Neuronal stem cell (in vitro differentiated cells): ENCODE results near the gene IRGQ.
A peak's percentile ranks its signal among the peaks of the same experiment; 100 is the strongest.

Experiments used
- DNase-seq: peaks from one replicate; pipeline ENCODE4 v3.0.0-alpha.2; 2013; ENCODE audit warnings: low spot score
- H2AFZ ChIP-seq: one replicate; pipeline ENCODE4 v1.6.1; 2013; ENCODE audit warnings: mild to moderate bottlenecking, low read length, inconsistent platforms
- H2AK5ac ChIP-seq: 2 replicates; pipeline ENCODE4 v1.6.1; 2013; ENCODE audit warnings: low read depth, mild to moderate bottlenecking, inconsistent platforms, low read length, moderate library complexity, mixed read lengths
- H2BK120ac ChIP-seq: 2 replicates; pipeline ENCODE4 v1.6.1; 2013; ENCODE audit warnings: low read depth, mild to moderate bottlenecking, inconsistent platforms, low read length, moderate library complexity, mixed read lengths
- H2BK12ac ChIP-seq: one replicate; pipeline ENCODE4 v1.6.1; 2013; ENCODE audit warnings: low read length, inconsistent platforms
- H2BK15ac ChIP-seq: 2 replicates; pipeline ENCODE4 v1.6.1; 2013; ENCODE audit warnings: mild to moderate bottlenecking, low read length, inconsistent platforms, mixed read lengths
- H2BK5ac ChIP-seq: one replicate; pipeline ENCODE4 v1.6.1; 2013; ENCODE audit warnings: inconsistent platforms, mild to moderate bottlenecking, low read length, moderate library complexity
- H3K14ac ChIP-seq: one replicate; pipeline ENCODE4 v1.6.1; 2013; ENCODE audit warnings: low read length, inconsistent platforms
- H3K18ac ChIP-seq: 2 replicates; pipeline ENCODE4 v1.6.1; 2013; ENCODE audit warnings: low read length, inconsistent platforms
- H3K23ac ChIP-seq: 2 replicates; pipeline ENCODE4 v1.6.1; 2013; ENCODE audit warnings: low read depth, mild to moderate bottlenecking, mixed read lengths, low read length, inconsistent platforms; ENCODE audit not compliant: poor library complexity
- H3K27ac ChIP-seq: replicated peaks from 3 replicates; pipeline ENCODE4 v1.5.1; 2013; ENCODE audit warnings: low read length, inconsistent platforms
- H3K27me3 ChIP-seq, 3 experiments: 2 replicates each; pipeline ENCODE4 v1.6.1; 2013; ENCODE audit warnings: low read length in 3 of 3, mild to moderate bottlenecking in 2 of 3, inconsistent platforms in 1 of 3, low read depth in 1 of 3, mixed read lengths in 1 of 3, moderate library complexity in 1 of 3; ENCODE audit not compliant: control insufficient read depth in 3 of 3, insufficient read depth in 3 of 3
- H3K36me3 ChIP-seq, 2 donors: replicated peaks in 1 of 2; 2 replicates each; pipeline ENCODE4 v1.6.1; 2013; ENCODE audit warnings: low read length in 2 of 2; ENCODE audit not compliant: control insufficient read depth in 2 of 2, insufficient read depth in 2 of 2
- H3K4ac ChIP-seq: 2 replicates; pipeline ENCODE4 v1.6.1; 2013; ENCODE audit warnings: inconsistent platforms, mild to moderate bottlenecking, low read length, moderate library complexity
- H3K4me1 ChIP-seq, 2 donors: 1 replicate in 1 of 2; 2 replicates in 1 of 2; pipeline ENCODE4 v1.6.1; 2013; ENCODE audit warnings: low read length in 2 of 2, low read depth in 1 of 2; ENCODE audit not compliant: control insufficient read depth in 2 of 2, insufficient read depth in 1 of 2
- H3K4me2 ChIP-seq: one replicate; pipeline ENCODE4 v1.6.1; 2013; ENCODE audit warnings: mild to moderate bottlenecking, low read length, inconsistent platforms; ENCODE audit not compliant: insufficient read depth, poor library complexity, severe bottlenecking
- H3K4me3 ChIP-seq, 2 donors: 2 replicates each; pipeline ENCODE4 v1.5.1; 2013; ENCODE audit warnings: low read length in 2 of 2, mild to moderate bottlenecking in 2 of 2, inconsistent platforms in 1 of 2, moderate library complexity in 1 of 2
- H3K79me1 ChIP-seq: one replicate; pipeline ENCODE4 v1.6.1; 2013; ENCODE audit warnings: low read depth, mild to moderate bottlenecking, inconsistent platforms, low read length, moderate library complexity
- H3K9ac ChIP-seq: one replicate; pipeline ENCODE4 v1.6.1; 2013; ENCODE audit warnings: mild to moderate bottlenecking, low read depth, low read length, inconsistent platforms; ENCODE audit not compliant: poor library complexity
- H3K9me3 ChIP-seq, 2 donors: replicated peaks in 1 of 2; 2 replicates each; pipeline versions ENCODE3 to v1.6.1; 2013; ENCODE audit warnings: low read length in 2 of 2, mild to moderate bottlenecking in 2 of 2, inconsistent platforms in 1 of 2, low read depth in 1 of 2, mixed read lengths in 1 of 2, moderate library complexity in 1 of 2; ENCODE audit not compliant: control insufficient read depth in 2 of 2, insufficient read depth in 1 of 2
- H4K8ac ChIP-seq: one replicate; pipeline ENCODE4 v1.6.1; 2013; ENCODE audit warnings: low read depth, mild to moderate bottlenecking, inconsistent platforms, low read length, moderate library complexity
- H4K91ac ChIP-seq: one replicate; pipeline ENCODE4 v1.6.1; 2013; ENCODE audit warnings: low read length, low read depth, mild to moderate bottlenecking, inconsistent platforms; ENCODE audit not compliant: poor library complexity
- WGBS, 2 donors: extraction: QIAGEN DNeasy Blood & Tissue Kit; methylation state at CpG; one replicate each; pipeline ENCODE4 v1.1.7; 2013; ENCODE audit warnings: missing lambda C conversion rate in 2 of 2, mixed read lengths in 1 of 2; ENCODE audit not compliant: insufficient read length in 2 of 2, insufficient replicate concordance in 1 of 2; ENCODE audit errors: extremely low coverage in 2 of 2; 5-methylcytosine and 5-hydroxymethylcytosine counted together

The IRGQ gene

GRCh38 chr19:43541920-43542650 lies 53.8 kb downstream of the IRGQ start:
- Histone ChIP-seq H3K79me1 (peaks cover 1% of the 10 kb centered on the region), H2AK5ac (no peak overlapping the region), H3K23ac (no peak overlapping the region), H3K4ac (no peak overlapping the region), H2BK5ac (no peak overlapping the region), H3K18ac (no peak overlapping the region), H2AFZ (no peak overlapping the region), H4K8ac (no peak overlapping the region), H3K4me3 (no peak overlapping the region), H2BK120ac (no peak overlapping the region), H3K9me3 (peaks cover 12 to 14% of the 10 kb centered on the region in 2 donors), H3K4me1 (no peaks in the 10 kb centered on the region), H3K4me2 (no peak overlapping the region), H3K27me3 (no peaks in the 10 kb centered on the region), H4K91ac (no peak overlapping the region), H2BK12ac (no peak overlapping the region), H3K36me3 (peaks cover 57 to 97% of the 10 kb centered on the region in 2 donors), H3K14ac (no peak overlapping the region), H2BK15ac (no peak overlapping the region), H3K9ac (no peak overlapping the region), H3K27ac (no peak overlapping the region)
- no peak for DNase-seq
- WGBS, 2 donors: no CpG with 5 or more reads among the region's 5 CpGs

GRCh38 chr19:43540381-43540780 lies 55.6 kb downstream of the IRGQ start:
- peaks cover 12 to 14% of the 10 kb centered on the region in 2 donors for H3K9me3 ChIP-seq
- H3K27ac ChIP-seq: no peak overlapping the region
- H3K4me3 ChIP-seq: no peak overlapping the region
- H2BK5ac ChIP-seq: no peak overlapping the region
- H3K79me1 ChIP-seq: peaks cover 1% of the 10 kb centered on the region
- WGBS, 2 donors: no CpG with 5 or more reads among the region's 3 CpGs
- H2BK12ac ChIP-seq: no peak overlapping the region
- no peak overlapping the region for H3K23ac ChIP-seq
- no peak overlapping the region for H2BK15ac ChIP-seq
- DNase-seq: no peak
- no peak overlapping the region for H2AK5ac ChIP-seq
- H2BK120ac ChIP-seq: no peak overlapping the region
- no peak overlapping the region for H3K18ac ChIP-seq
- no peaks in the 10 kb centered on the region for H3K27me3 ChIP-seq
- H3K4me1 ChIP-seq: peaks cover 0 to 1% of the 10 kb centered on the region in 2 donors
- H3K14ac ChIP-seq: no peak overlapping the region
- H2AFZ ChIP-seq: no peak overlapping the region
- H4K8ac ChIP-seq: no peak overlapping the region
- H3K4me2 ChIP-seq: no peak overlapping the region
- peaks cover 53 to 97% of the 10 kb centered on the region in 2 donors for H3K36me3 ChIP-seq
- H4K91ac ChIP-seq: no peak overlapping the region
- H3K4ac ChIP-seq: no peak overlapping the region
- H3K9ac ChIP-seq: no peak overlapping the region

GRCh38 chr19:43538922-43539321 lies 57.0 kb downstream of the IRGQ start:
- no peak for DNase-seq
- Histone ChIP-seq H3K4me3 (no peak overlapping the region), H3K23ac (no peak overlapping the region), H3K4ac (no peak overlapping the region), H4K8ac (no peak overlapping the region), H2AFZ (no peak overlapping the region), H3K36me3 (peaks cover 43 to 82% of the 10 kb centered on the region in 2 donors), H3K79me1 (peaks cover 1% of the 10 kb centered on the region), H3K18ac (no peak overlapping the region), H2BK15ac (no peak overlapping the region), H3K4me1 (peaks cover 0 to 4% of the 10 kb centered on the region in 2 donors), H3K14ac (no peak overlapping the region), H3K4me2 (no peak overlapping the region), H3K9ac (no peak overlapping the region), H2BK5ac (no peak overlapping the region), H3K27ac (no peak overlapping the region), H2AK5ac (no peak overlapping the region), H3K9me3 (peaks cover 12 to 14% of the 10 kb centered on the region in 2 donors), H3K27me3 (no peaks in the 10 kb centered on the region), H2BK12ac (no peak overlapping the region), H4K91ac (no peak overlapping the region), H2BK120ac (no peak overlapping the region)

- H2BK5ac ChIP-seq: no peak overlapping the region
- no peak overlapping the region for H3K18ac ChIP-seq
- no peak overlapping the region for H3K27ac ChIP-seq
- no peak overlapping the region for H3K4me2 ChIP-seq
- H3K14ac ChIP-seq: no peak overlapping the region
- H4K8ac ChIP-seq: no peak overlapping the region
- H3K4ac ChIP-seq: no peak overlapping the region
- peak; percentile 54 for DNase-seq
- H2BK15ac ChIP-seq: peak overlapping the region; percentile 46
- no peak overlapping the region for H3K9ac ChIP-seq
- H2BK12ac ChIP-seq: no peak overlapping the region
- no peak overlapping the region for H2BK120ac ChIP-seq
- H3K27me3 ChIP-seq: no peaks in the 10 kb centered on the region
- H3K9me3 ChIP-seq: peaks cover 6 to 14% of the 10 kb centered on the region in 2 donors
- peak overlapping the region; percentile 52 for H3K23ac ChIP-seq
- WGBS, 2 donors: no CpG with 5 or more reads among the region's 62 CpGs
- peak overlapping the region; percentile 40 for H2AK5ac ChIP-seq
- H4K91ac ChIP-seq: no peak overlapping the region
- peaks cover 13 to 44% of the 10 kb centered on the region in 2 donors for H3K36me3 ChIP-seq
- H3K4me3 ChIP-seq: no peak overlapping the region
- H3K79me1 ChIP-seq: no peaks in the 10 kb centered on the region
- no peak overlapping the region for H2AFZ ChIP-seq
- peaks cover 8 to 13% of the 10 kb centered on the region in 2 donors for H3K4me1 ChIP-seq
Measured at GRCh38 chr19:43534816-43535761, 60.8 kb downstream of the IRGQ start.
